Parathyroid adenoma (tissue), 2 donors: ENCODE data around the gene C17orf50.
"Not testable (repeated sequence)": the region's sequence is repeated elsewhere in the genome, so short reads cannot be mapped to it uniquely, and the experiment has no call there.

ENCODE experiments used
- H2AFZ ChIP-seq: fragments of 300-600 bp; sonication (generic); one replicate; pipeline ENCODE4 v1.7.0; 2017; ENCODE audit warnings: antibody characterized with exemption, mild to moderate bottlenecking
- H3K27ac ChIP-seq: fragments of 300-600 bp; sonication (generic); one replicate; pipeline ENCODE4 v1.7.0; 2017
- H3K27me3 ChIP-seq: fragments of 300-600 bp; sonication (generic); one replicate; pipeline ENCODE4 v1.7.0; 2017; ENCODE audit warnings: low read length; ENCODE audit not compliant: control insufficient read depth, insufficient read depth
- H3K36me3 ChIP-seq: fragments of 300-600 bp; sonication (generic); one replicate; pipeline ENCODE4 v1.7.0; 2017; ENCODE audit warnings: low read length; ENCODE audit not compliant: control insufficient read depth, insufficient read depth
- H3K4me1 ChIP-seq: fragments of 300-600 bp; sonication (generic); one replicate; pipeline ENCODE4 v1.7.0; 2017; ENCODE audit warnings: control low read depth
- H3K4me2 ChIP-seq: fragments of 300-600 bp; sonication (generic); one replicate; pipeline ENCODE4 v1.7.0; 2017; ENCODE audit warnings: low read length
- H3K4me3 ChIP-seq: fragments of 300-600 bp; sonication (generic); one replicate; pipeline ENCODE4 v1.7.0; 2017; ENCODE audit warnings: low read depth, low read length
- H3K79me2 ChIP-seq: fragments of 300-600 bp; sonication (generic); one replicate; pipeline ENCODE4 v1.7.0; 2017; ENCODE audit warnings: control low read depth
- H3K9ac ChIP-seq: fragments of 300-600 bp; sonication (generic); one replicate; pipeline ENCODE4 v1.7.0; 2017; ENCODE audit warnings: mild to moderate bottlenecking
- H3K9me3 ChIP-seq: fragments of 300-600 bp; sonication (generic); one replicate; pipeline ENCODE4 v1.7.0; 2017; ENCODE audit warnings: low read length; ENCODE audit not compliant: control insufficient read depth
- CTCF ChIP-seq: fragments of 300-600 bp; sonication (generic); IDR thresholded peaks from one replicate; pipeline ENCODE4 v1.7.0; 2017; ENCODE audit warnings: antibody characterized with exemption, mild to moderate bottlenecking
- donor health status: primary hyperparathyroidism.

The C17orf50 gene

GRCh38 chr17:35749560-35750412, 10.9 kb upstream of the C17orf50 start:
- peaks cover 20% of the 10 kb centered on the region for H3K4me1 ChIP-seq
- H3K4me3 ChIP-seq = no peak overlapping the region
- H3K79me2 ChIP-seq = no peaks in the 10 kb centered on the region
- no peaks in the 10 kb centered on the region for H3K9me3 ChIP-seq
- H3K36me3 ChIP-seq = no peaks in the 10 kb centered on the region
- no peaks in the 10 kb centered on the region for H3K27me3 ChIP-seq
- H2AFZ ChIP-seq = peak overlapping the region; percentile 74
- no peak for TF ChIP-seq CTCF
- no peak overlapping the region for H3K4me2 ChIP-seq
- H3K9ac ChIP-seq = no peak overlapping the region
- H3K27ac ChIP-seq = no peak overlapping the region

GRCh38 chr17:35750526-35751395, 9.9 kb upstream of the C17orf50 start:
- TF ChIP-seq CTCF = no peak
- Histone ChIP-seq H3K27ac (no peak overlapping the region), H2AFZ (peak overlapping the region; percentile 74), H3K9ac (no peak overlapping the region), H3K79me2 (no peaks in the 10 kb centered on the region), H3K4me2 (no peak overlapping the region), H3K4me1 (peaks cover 20% of the 10 kb centered on the region), H3K27me3 (no peaks in the 10 kb centered on the region), H3K36me3 (no peaks in the 10 kb centered on the region), H3K9me3 (no peaks in the 10 kb centered on the region), H3K4me3 (no peak overlapping the region)

- H3K4me2 ChIP-seq, H3K27me3 ChIP-seq, H3K4me3 ChIP-seq, H3K27ac ChIP-seq, H3K36me3 ChIP-seq, H3K9ac ChIP-seq, H3K79me2 ChIP-seq, H3K9me3 ChIP-seq, H2AFZ ChIP-seq: not testable (repeated sequence)
- peaks cover 20% of the 10 kb centered on the region for H3K4me1 ChIP-seq
These were observed 9.1 kb upstream of the C17orf50 start for GRCh38 chr17:35751541-35751940.

DNA sequence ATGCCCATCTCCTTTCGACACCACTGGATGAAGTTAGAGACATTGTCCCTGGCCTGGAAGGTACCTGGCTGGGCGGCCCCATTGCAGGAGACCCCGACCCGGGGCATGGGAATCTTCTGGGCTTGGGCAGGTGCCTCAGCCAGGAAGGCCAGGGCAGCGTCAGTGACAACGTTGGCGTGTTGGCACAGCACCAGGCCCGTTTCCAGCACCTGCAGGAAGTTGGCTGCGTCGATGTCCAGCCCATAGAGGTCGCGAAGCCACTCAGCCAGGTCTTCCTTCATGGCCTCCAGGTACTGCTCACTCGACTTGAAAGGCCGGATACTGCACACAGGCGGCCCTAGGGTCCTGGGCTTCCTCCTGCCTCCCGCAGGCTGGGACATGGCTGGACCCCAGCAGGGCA, 8.2 kb upstream of the C17orf50 start:
- Histone ChIP-seq H3K36me3 (no peaks in the 10 kb centered on the region), H3K79me2 (no peaks in the 10 kb centered on the region), H3K9me3 (no peaks in the 10 kb centered on the region), H2AFZ (no peak overlapping the region), H3K27ac (no peak overlapping the region), H3K4me1 (peaks cover 20% of the 10 kb centered on the region), H3K9ac (no peak overlapping the region), H3K4me2 (no peak overlapping the region), H3K4me3 (no peak overlapping the region), H3K27me3 (no peaks in the 10 kb centered on the region)
- no peak for TF ChIP-seq CTCF

DNA sequence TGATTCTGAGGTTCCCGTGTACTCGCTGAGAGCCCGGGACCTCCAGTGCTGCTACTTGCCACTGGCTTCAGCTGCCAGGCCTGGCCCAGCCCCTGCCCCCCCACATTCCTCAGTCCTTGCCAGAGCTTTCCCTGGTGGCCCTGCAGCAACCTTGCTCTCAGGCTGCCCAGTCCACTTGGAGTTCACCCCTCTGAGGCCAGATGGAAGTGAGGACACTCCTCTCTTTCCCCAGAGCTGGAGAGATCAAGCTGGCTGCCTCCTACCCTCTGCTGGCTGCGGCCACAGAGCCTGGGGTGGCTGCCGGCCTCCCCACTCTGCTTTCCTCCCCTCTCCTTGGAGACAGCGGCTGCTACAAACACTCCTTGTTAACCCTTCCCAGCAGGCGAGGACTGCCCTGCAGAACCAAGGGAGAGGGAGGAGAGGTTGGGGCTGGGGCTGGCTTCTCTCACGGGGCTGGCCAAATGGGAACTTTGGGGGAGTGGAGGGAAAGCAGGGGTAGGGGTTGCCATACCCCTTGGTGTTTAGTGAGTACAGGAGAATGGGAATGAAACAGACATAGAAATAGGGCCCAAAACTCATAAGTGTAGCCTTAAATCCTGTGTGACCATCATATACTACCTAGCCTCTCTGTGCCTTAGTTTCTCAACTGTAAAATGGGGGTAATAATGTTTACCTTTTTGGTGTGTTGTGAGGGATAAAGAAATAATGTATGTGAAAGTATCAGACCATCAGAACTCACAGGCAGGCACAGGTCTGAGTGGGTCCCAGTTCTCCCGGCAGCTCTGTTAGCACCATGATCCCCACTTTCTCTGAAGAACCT, 7.5 kb upstream of the C17orf50 start, which contains the start of gene GAS2L2:
Gene GAS2L2 (minus strand): TSS at position 295 of the 820 bp plus-strand sequence. CDS start 389 bp downstream, outside the sequence.
- no peak for TF ChIP-seq CTCF
- Histone ChIP-seq H2AFZ (no peak within 1 kb of the TSS), H3K4me1 (peaks cover 14% of the 10 kb centered on the region), H3K4me3 (no peak within 1 kb of the TSS), H3K36me3 (no peaks in the 10 kb centered on the region), H3K9ac (no peak within 1 kb of the TSS), H3K4me2 (no peak within 1 kb of the TSS), H3K27me3 (no peaks in the 10 kb centered on the region), H3K9me3 (no peaks in the 10 kb centered on the region), H3K27ac (no peak within 1 kb of the TSS), H3K79me2 (no peaks in the 10 kb centered on the region)
